ENCODE data around the gene TPPP.
"Not testable (repeated sequence)": the region's sequence is repeated elsewhere in the genome, so short reads cannot be mapped to it uniquely, and the experiment has no call there.

GRCh38 chr5:628351-629205 is 64.6 kb downstream of the TPPP start:
- TF ChIP-seq CTCF (IDR thresholded peaks at IDR 0.05; ENCODE audit: low read length); EZH2 (optimal IDR thresholded peaks at IDR 0.05; ENCODE audit: low read depth, low read length); EZH2phosphoT487 (IDR thresholded peaks at IDR 0.05; ENCODE audit: low read length): not testable (repeated sequence)
